Measurements from ENCODE around the gene SLC22A3. TPM values are rescaled to one million over a fixed set of nuclear protein-coding genes. Genes with fewer than 3 reads are reported as not detected.
A peak's percentile ranks its signal among the peaks of the same experiment; 100 is the strongest.
"Not testable (repeated sequence)": the region's sequence is repeated elsewhere in the genome, so short reads cannot be mapped to it uniquely, and the experiment has no call there.

The SLC22A3 gene
- total RNA-seq, 1 donor from 2014 or later = 0.57 TPM

DNA sequence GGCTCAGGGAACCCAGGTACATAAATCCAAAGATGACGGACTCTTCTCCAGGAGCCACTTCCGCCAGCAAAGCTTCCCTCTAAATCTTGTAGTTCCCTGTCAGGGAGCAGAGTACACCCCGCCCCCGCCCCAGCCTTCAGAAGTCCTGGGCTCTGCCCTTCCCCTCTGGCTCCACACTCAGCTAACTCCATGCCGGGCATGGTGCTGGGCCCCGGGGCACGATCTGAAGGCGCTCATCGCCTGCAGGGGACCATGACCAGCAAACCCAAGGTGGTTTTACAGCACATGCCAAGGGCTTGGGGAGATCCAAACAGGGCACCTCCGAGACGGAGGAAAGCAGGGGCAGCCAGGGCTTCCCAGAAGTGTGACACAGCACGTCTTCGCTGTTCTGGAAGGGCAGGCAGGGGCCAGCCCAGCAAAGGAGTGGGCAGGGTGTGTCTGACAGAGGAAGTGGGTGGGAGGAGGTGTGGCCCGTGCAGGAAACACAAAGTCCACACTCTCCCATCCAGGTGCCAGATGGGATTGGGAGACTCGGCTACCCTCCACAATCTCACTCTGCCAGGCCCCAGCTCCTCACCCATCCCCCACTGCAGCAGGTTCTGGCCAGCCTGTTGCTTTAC lies 48.0 kb upstream of the SLC22A3 start:
- no peak for TF ChIP-seq EZH2 (IDR thresholded peaks at IDR 0.05; ENCODE audit: insufficient read depth, low read length)
- TF ChIP-seq CTCF (IDR thresholded peaks at IDR 0.05; ENCODE audit: insufficient read depth, low read depth, low read length) = no peak
- Mint-ChIP-seq H3K36me3 (ENCODE audit: low read depth, unreplicated experiment) (no peaks in the 10 kb centered on the region), H3K4me3 (ENCODE audit: unreplicated experiment) (no peak overlapping the region), H3K9me3 (ENCODE audit: unreplicated experiment) (peaks cover 11% of the 10 kb centered on the region), H3K27ac (ENCODE audit: unreplicated experiment) (no peak overlapping the region), H3K27me3 (ENCODE audit: low read depth, unreplicated experiment) (peaks cover 6% of the 10 kb centered on the region), H3K4me1 (ENCODE audit: low read depth, unreplicated experiment) (peaks cover 2% of the 10 kb centered on the region)
- Histone ChIP-seq H2AFZ (ENCODE audit: low read depth, low read length) (no peak overlapping the region), H3K79me2 (ENCODE audit: insufficient read depth, low read length) (no peaks in the 10 kb centered on the region), H4K20me1 (ENCODE audit: insufficient read depth, low read length) (no peaks in the 10 kb centered on the region), H3K4me1 (ENCODE audit: insufficient read depth, low read length) (no peaks in the 10 kb centered on the region), H3K4me3 (ENCODE audit: insufficient read depth, low read depth, low read length) (no peak overlapping the region), H3K9ac (ENCODE audit: low read length) (no peak overlapping the region), H3K27me3 (ENCODE audit: insufficient read depth, low read length) (no peaks in the 10 kb centered on the region), H3K4me2 (ENCODE audit: low read length) (no peak overlapping the region), H3K27ac (ENCODE audit: low read depth, low read length) (no peak overlapping the region), H3K36me3 (ENCODE audit: insufficient read depth, low read length) (no peaks in the 10 kb centered on the region), H3K9me3 (ENCODE audit: insufficient read depth, low read depth, low read length) (no peaks in the 10 kb centered on the region)
- FAIRE-seq = no peak
- DNase-seq (ENCODE audit: low read depth) = no peak

DNA sequence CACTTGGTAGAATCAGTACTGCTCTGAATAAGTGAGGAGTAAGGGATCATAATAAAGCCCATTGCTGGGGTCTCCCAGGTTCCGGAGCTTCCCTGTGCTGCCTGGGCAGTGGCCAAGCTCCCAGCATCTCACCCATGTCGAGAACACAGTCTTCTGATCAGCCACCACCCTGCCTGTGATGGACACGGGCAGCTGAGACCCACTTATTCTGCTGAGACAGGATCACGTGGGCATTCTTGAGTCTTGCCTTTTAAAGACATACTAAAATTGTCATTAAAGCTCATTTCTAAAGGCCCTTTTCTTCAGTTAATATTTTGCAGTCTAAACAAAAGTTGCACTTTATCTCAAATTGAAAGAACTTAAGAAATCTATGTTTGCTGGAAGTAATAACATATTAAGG lies 46.8 kb upstream of the SLC22A3 start:
- Mint-ChIP-seq H3K4me3 (ENCODE audit: unreplicated experiment) (no peak overlapping the region), H3K4me1 (ENCODE audit: low read depth, unreplicated experiment) (peaks cover 2% of the 10 kb centered on the region), H3K36me3 (ENCODE audit: low read depth, unreplicated experiment) (no peaks in the 10 kb centered on the region), H3K9me3 (ENCODE audit: unreplicated experiment) (peaks cover 11% of the 10 kb centered on the region), H3K27me3 (ENCODE audit: low read depth, unreplicated experiment) (peaks cover 2% of the 10 kb centered on the region), H3K27ac (ENCODE audit: unreplicated experiment) (no peak overlapping the region)
- no peak for FAIRE-seq
- H3K79me2 ChIP-seq (ENCODE audit: insufficient read depth, low read length) = no peaks in the 10 kb centered on the region
- H2AFZ ChIP-seq (ENCODE audit: low read depth, low read length) = no peak overlapping the region
- H3K9me3 ChIP-seq (ENCODE audit: insufficient read depth, low read depth, low read length) = no peaks in the 10 kb centered on the region
- no peaks in the 10 kb centered on the region for H3K36me3 ChIP-seq (ENCODE audit: insufficient read depth, low read length)
- H3K4me2 ChIP-seq (ENCODE audit: low read length) = no peak overlapping the region
- H3K27ac ChIP-seq (ENCODE audit: low read depth, low read length) = no peak overlapping the region
- H3K9ac ChIP-seq (ENCODE audit: low read length) = no peak overlapping the region
- no peaks in the 10 kb centered on the region for H3K27me3 ChIP-seq (ENCODE audit: insufficient read depth, low read length)
- H4K20me1 ChIP-seq (ENCODE audit: insufficient read depth, low read length) = no peaks in the 10 kb centered on the region
- H3K4me1 ChIP-seq (ENCODE audit: insufficient read depth, low read length) = no peaks in the 10 kb centered on the region
- no peak for DNase-seq (ENCODE audit: low read depth)
- no peak overlapping the region for H3K4me3 ChIP-seq (ENCODE audit: insufficient read depth, low read depth, low read length)
- TF ChIP-seq EZH2 (IDR thresholded peaks at IDR 0.05; ENCODE audit: insufficient read depth, low read length) (no peak), CTCF (IDR thresholded peaks at IDR 0.05; ENCODE audit: insufficient read depth, low read depth, low read length) (no peak)

DNA sequence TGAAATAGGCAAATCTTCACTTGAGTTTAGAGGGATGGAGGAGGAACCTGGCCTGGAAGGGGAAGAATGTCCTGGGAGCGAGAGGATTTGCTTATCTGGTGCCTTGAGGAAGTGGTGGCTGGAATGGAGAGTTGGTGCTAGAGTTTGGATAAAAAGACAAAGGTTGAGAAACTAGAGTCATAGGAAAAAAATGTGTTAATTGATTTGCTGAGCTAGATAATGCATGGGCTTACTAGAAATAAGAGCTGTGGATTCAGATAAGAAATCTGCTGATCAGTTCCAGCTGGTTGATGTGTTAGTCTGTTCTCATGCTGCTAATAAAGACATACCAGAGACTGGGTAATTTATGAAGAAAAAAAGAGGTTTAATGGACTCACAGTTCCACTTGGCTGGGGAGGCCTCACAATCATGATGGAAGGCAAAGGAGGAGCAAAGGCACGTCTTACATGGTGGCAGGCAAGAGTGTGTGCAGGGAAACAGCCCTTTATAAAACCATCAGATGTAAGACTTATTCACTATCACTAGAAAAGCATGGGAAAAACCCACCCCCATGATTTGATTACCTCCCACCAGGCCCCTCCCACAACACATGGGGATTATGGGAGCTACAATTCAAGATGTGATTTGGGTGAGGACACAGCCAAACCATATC lies 45.6 kb upstream of the SLC22A3 start:
- H3K4me3 Mint-ChIP-seq (ENCODE audit: unreplicated experiment); H3K4me1 ChIP-seq (ENCODE audit: insufficient read depth, low read length); H3K36me3 Mint-ChIP-seq (ENCODE audit: low read depth, unreplicated experiment); H3K9ac ChIP-seq (ENCODE audit: low read length); FAIRE-seq; H4K20me1 ChIP-seq (ENCODE audit: insufficient read depth, low read length); H2AFZ ChIP-seq (ENCODE audit: low read depth, low read length); H3K27ac ChIP-seq (ENCODE audit: low read depth, low read length); H3K36me3 ChIP-seq (ENCODE audit: insufficient read depth, low read length); H3K27me3 ChIP-seq (ENCODE audit: insufficient read depth, low read length); H3K27ac Mint-ChIP-seq (ENCODE audit: unreplicated experiment); H3K4me1 Mint-ChIP-seq (ENCODE audit: low read depth, unreplicated experiment); H3K27me3 Mint-ChIP-seq (ENCODE audit: low read depth, unreplicated experiment); H3K79me2 ChIP-seq (ENCODE audit: insufficient read depth, low read length); H3K4me2 ChIP-seq (ENCODE audit: low read length); H3K4me3 ChIP-seq (ENCODE audit: insufficient read depth, low read depth, low read length); H3K9me3 ChIP-seq (ENCODE audit: insufficient read depth, low read depth, low read length): not testable (repeated sequence)
- DNase-seq (ENCODE audit: low read depth) = peak; percentile 75
- peaks cover 11% of the 10 kb centered on the region for H3K9me3 Mint-ChIP-seq (ENCODE audit: unreplicated experiment)
